HG03196 (cell line): Measurements from ENCODE around the gene ARHGEF38.
"Not testable (repeated sequence)": the region's sequence is repeated elsewhere in the genome, so short reads cannot be mapped to it uniquely, and the experiment has no call there.

Experiments
- ATAC-seq: cut with Tn5 transposase; IDR thresholded peaks from one replicate; pipeline ENCODE4 v1.9.1; 2021; ENCODE audit not compliant: unreplicated experiment

ARHGEF38 gene

DNA sequence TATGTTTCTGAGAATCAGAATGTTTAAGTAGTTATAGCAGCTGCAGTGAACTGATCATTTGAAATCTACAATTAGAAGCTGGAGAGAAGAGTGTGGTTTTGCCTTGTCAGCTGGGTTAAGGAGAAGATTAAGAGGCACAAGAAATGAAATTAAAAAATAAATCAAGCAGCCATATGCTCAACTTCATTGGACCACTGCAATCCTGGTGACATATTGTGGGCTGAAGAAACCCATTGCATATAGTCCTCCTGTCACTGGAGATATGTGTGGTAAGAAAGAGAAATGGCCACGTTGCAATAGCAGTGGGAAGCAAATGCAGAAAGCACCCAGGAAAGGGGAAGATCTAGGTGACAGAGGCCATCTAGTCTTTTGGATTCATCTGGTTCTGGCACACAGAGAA lies 93.0 kb downstream of the ARHGEF38 start:
- no peak for ATAC-seq

DNA sequence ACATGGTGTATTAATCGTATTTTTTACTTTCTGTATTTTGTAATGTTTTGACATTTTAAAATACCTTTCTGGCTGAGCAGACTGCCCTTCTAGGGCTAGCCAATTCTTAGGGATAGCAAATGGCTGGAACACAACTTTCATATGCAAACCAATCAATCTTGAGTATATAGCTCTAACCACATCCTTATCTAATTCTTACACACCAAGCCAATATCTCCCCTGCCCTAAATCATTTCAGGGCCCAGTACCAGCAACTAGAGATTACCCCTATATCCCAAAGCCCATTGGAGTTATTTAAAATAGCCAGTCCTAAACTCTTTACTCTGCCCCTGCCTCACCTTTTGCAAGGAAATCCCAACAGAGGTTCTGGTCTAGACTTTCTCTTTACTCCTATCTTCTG lies 97.8 kb downstream of the ARHGEF38 start:
- ATAC-seq: no peak

DNA sequence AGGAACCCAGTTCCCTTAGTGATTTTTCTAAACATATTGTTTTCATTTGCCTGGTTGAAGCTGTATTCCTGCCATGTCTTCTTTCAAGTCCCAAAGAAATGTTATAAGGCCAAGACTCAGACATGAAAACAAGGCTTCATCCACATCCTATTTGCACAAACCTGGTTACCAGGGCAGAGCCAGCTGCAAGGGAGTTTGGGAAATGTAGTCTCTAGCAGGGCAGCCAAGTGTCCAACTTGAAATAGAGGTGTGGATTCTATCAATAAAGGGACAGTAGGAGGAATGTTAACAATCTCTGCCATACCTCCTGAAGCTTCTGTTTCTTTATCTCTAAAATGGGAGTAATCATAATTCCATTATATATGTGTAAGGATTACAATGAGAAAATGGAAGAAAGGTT lies 99.5 kb downstream of the ARHGEF38 start:
- no peak for ATAC-seq

DNA sequence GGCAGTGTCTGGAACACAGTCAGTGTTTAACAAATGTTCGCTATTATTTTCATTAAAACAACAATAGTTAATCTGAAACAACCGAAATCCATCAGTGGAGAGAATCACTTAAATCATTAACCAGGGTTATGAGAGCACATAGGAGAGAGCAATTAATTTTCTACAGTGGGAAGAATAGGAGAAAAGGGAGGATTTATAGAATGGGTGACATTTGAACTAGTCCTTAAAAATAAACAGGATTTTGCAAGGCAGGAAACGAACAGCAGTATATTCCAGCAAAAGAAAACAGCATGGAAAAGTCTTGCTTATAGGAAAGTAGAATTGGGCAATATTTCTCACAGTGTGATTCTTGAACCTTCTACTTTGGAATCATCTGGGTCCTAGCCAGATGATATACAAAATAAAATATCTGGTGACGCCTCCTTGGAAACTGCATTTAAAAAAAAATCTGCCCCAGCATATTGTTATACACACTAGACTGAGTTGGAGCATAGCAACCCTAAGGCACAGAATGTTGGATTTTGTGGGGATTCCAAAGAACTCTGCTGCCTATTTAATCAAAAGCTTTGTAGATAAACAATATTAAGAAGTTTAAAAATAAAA lies 100.0 kb downstream of the ARHGEF38 start:
- ATAC-seq: no peak

DNA sequence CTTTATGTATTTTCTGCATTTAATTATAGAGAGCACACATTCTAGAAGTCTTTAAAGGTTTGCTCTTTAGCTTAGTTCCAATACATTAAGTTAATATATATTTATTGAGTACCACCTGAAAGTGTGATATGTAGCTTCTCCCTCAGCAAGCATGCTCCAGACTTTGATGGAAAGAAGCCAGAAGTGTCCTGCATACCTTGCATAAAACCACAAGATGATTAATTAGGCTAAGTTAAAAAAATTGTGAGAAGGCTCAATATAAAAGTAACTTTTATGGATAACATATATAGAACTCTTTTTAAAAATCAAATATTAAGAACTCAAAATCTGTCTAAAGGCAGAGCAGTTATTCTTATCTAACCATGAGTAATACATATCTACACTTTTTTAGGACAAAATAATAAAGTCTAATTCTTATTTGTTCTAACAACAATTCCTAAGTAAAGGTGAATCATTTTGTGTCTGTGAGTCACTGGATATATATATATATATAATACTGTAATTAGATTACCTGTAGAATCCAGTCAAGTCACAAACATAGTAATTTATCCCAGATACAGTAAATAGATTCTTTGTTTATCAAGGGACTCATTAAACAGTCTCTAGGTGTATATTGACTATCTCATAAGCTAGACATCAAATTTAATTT lies 104.8 kb downstream of the ARHGEF38 start:
- ATAC-seq: no peak

DNA sequence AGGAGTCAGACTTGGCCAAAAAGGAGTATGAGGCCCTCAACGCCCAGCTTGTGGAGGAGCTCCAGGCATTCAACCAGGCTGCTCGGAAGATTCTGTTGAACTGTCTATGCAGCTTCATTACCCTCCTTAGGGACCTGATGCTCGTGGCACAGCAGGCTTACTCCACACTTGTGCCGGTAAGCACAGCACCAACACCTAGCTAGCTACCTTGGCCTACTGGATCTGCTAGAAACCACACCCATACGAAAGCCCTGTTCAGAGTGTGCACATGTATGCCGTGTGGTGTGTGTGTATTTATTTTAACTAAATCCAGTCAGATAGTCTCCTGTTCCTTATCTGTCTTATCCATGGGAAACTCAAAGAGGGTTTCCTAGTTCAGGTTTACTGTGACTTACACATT lies 106.8 kb downstream of the ARHGEF38 start:
- ATAC-seq: no peak

DNA sequence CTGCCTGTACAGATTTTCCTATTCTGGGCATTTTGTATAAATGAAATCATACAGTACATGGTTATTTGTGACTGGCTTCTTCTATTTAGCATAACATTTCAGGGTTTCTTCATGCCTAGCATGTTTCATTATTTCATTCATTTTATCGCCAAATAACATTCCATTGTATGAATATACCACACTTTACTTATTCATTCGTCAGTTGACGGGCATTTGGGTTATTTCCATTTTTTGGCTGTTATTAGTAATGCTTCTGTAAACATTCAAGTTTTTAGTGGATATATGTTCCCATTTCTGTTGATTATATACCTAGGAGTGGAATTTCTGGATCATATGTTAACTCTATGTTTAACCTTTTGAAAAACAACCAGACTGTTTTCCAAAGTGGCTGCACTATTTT lies 108.6 kb downstream of the ARHGEF38 start:
- no peak for ATAC-seq

DNA sequence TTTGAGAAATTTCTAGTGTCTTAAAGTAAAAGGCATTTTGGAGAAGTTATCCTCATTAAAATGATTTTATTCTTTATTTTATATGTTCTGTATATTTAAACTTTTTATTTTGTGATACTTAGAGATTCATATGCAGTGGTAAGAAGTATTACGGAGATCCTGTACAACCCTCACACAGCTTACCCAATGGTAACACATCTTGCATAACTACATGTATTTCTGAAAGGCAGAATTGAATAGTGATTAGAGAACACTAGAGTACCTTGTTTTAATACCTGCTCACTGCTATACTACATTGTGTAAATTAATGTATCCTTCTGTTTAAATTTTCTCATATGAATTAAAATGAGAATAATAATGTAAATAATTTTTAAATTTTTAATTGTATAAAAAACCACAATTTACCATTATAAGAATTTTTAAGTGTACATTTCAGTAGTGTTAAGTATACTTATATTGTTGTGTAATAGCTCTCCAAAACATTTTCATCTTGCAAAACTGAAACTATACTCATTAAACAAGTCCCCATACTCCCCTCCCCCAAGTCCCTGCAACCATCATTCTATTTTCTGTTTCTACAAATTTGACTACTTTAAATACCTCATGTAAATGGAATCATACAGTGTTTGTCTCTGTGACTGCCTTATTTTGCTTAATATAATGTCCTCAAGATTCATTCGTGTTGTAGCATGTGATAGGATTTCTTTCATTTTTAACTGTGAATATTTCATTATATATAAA lies 110.7 kb downstream of the ARHGEF38 start:
- ATAC-seq: no peak

DNA sequence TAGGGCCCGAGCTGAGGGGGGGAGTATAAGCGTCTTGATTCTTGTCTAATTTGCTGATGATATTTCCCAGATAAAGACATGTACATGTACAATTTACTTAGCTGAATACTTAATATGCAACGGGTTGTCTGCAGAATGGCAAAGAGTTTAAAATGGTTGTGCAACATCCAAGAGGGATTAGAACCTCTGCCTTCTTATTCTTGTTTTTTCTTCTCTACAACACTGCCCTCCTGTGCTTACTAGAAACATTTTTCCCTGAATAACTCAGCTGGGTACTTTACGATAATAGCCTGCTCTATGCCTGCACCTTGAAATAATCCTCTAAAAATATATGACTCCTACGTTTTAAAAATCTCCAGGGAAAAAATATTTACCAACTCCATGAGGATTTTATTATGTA lies 114.3 kb downstream of the ARHGEF38 start:
- no peak for ATAC-seq

DNA sequence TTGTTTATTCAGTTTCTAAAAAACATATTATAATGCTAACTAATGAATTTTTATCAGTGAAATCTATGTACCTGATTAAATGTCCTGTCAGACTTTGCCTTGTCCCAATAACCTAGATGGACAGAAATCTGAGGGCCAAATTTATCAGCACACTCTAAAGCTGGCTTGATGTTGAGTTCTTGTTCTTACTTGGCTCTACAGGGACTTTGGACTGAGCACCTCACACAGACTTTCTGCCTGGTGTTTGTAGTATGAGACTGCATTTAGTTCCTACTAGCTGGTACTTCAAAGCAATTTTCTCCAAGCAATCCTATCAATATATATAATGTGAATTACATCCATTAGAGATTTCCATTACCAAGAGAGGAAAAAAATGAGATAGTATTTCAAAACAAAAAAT lies 118.3 kb downstream of the ARHGEF38 start:
- no peak for ATAC-seq

DNA sequence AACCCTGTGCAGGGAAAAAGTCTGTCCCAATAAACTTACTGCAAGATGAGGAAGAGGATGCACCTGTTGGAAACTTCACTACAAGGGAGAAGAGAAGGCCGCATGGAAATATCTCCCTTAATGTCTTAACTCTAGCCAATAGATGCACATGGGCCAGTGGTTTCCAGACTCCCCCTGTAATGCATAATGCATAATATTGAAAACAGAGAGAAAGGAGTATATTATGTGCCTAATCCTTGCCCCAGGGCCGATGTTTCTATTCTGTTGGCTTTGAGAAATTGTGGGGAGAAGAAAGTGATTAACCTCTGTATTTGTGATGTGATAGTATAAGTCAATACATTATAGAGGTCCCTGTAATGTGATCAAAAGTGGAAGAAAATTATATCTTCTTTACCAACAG lies 118.9 kb downstream of the ARHGEF38 start:
- no peak for ATAC-seq

DNA sequence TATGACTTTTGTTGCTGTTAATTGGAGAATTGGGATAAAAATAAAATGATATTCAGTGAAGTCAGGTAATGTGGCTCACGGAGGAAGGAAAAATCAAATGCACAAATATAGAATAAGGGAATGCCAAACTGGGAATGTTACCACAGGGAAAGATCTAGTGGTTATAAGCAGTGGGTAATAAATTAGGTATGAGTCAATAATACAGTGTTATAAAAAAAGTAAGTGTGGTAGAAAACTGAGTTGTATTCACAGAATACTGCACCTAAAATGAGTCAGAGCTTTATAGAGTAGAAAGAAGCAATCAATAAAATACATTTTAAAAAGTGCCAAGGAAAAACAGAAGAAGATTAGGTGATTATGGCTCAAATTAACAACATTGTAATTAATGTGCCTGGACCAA lies 121.6 kb downstream of the ARHGEF38 start:
- no peak for ATAC-seq

DNA sequence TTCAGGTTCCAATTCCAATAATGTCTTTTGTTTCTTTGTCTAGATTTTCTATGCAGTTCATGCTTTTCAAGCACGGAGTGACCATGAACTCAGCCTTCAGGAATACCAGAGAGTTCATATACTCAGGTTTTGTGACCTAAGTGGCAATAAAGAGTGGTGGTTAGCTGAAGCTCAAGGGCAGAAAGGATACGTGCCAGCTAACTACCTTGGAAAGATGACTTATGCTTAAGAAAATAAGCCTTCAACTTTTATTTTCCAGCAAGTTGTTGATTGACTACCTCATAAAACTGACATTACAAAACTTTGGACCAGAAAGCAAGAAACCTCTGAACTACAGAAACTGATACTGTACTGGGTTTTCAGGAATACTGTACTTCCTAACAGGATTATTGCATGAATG lies 125.3 kb downstream of the ARHGEF38 start:
- ATAC-seq: no peak

DNA sequence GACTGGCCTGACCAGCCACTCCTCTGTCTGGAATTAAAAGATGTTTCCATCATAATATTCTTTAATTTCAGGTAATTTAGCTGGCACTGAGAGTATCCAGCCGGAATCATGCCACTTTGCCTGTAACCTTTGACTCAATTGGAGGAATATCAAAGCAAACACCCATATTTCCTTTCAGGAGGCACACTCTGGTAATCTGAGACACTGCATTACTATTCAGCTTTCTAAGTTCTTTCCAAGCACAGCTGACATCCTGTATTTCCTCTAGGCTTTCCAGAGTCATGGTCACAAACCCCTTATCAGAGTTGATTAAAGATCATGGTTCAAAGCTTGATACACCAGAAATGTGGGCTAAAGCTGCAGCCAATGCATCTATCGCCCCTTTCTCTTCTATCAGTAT lies 126.8 kb downstream of the ARHGEF38 start:
- no peak for ATAC-seq

DNA sequence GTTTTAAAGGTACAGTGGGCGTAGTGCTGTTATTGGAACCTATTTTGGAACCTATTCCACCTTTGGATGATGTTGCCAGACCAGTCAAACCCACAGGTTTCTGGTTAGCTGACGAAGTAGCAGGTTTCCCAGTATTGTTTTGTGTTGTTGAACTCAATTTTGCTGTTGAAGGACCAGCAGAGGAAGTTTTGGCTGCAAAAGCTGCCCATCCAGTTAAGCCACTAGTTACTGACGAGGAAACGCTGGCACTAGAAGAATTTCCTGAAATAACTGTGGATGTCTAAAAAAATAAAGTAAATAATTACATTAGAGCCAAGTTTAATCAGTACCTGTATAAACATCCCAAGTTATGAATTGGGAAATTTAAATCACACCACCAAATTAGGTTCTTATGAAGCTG lies 130.6 kb downstream of the ARHGEF38 start:
- ATAC-seq: no peak

DNA sequence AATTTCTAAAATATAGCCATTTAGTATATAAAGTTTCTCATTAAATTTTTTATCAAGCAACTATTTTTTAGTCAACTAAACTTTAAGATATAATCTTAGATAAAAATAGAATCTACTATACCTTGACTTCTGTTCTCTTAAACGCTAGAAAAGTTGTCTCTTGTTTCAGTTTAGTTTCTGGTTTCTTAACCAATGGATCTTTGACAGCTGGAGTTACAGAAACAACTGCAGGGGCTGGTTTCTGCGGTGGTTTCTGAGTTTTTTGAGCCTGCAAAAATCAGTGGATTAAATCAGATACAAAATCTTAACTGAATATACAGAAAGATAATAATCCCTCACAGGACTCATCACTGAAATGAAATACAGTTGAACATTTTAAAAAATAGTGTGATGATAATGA lies 134.2 kb downstream of the ARHGEF38 start:
- ATAC-seq: no peak

DNA sequence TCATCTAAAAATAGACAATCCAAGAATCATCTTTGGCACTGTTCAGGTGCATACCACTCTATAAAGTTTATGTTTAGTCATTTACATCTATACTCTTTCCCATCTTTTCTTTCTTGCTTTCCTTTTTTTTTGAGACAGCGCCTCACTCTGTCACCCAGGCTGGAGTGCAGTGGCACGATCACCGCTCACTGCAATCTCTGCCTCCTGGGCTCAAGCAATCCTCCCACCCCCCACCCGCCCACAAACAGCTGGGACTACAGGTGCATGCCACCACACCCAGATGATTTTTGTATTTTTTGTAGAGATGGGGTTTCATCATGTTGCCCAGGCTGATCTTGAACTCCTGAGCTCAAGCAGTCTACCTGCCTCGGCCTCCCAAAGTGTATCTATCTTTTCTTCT lies 142.4 kb downstream of the ARHGEF38 start:
- ATAC-seq: not testable (repeated sequence)

DNA sequence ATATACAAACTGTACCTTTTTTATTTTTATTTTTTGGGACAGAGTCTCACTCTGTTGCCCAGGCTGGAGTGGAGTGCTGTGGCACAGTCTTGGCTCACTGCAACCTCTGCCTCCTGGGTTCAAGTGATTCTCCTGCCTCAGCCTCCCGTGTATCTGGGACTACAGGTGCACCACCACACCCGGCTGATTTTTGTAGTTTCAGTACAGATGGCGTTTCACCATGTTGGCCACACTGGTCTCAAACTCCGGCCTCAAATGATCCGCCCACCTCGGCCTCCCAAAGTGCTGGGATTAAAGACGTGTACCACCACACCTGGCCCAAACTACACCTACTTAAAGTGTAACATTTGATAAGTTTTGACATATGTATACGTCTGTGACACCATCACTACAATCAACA lies 143.4 kb downstream of the ARHGEF38 start:
- ATAC-seq: not testable (repeated sequence)

DNA sequence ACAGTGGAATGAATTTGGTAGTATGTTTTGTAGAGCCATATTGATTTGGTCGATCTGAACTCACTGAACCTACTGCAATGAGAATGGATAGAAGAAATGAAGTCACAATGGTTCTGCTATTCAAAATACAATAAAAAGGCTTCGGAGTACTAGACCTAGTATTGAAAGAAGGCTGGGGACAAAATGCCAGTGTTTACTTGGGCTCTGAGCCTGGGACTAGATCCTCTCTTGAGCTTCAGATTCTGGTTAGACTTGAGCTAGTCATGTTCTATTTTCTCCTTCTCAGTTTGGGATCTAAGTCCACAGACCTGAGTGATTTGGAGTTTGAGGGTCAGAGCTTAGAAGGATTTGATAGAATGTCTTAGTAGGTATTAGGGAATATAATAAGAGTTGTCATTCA lies 146.2 kb downstream of the ARHGEF38 start:
- ATAC-seq: no peak

DNA sequence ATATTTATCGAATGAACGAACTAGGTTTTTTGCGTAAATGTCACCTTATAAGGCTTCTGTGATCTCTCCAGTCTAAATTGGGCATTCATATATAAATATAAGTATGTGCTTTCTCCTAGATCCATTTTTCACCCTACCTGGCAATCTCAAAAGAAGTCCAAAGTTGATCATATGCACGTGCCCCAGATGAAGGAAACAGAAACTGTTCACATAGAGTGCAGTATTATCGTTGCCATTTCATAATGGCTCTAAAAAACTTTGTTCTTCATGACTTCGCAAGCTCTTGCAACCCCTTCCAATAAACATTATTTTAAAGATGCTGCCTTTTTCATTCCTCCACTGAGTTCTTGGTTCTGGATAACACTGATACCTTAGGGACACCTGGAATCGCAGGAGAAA lies 155.4 kb downstream of the ARHGEF38 start:
- no peak for ATAC-seq

DNA sequence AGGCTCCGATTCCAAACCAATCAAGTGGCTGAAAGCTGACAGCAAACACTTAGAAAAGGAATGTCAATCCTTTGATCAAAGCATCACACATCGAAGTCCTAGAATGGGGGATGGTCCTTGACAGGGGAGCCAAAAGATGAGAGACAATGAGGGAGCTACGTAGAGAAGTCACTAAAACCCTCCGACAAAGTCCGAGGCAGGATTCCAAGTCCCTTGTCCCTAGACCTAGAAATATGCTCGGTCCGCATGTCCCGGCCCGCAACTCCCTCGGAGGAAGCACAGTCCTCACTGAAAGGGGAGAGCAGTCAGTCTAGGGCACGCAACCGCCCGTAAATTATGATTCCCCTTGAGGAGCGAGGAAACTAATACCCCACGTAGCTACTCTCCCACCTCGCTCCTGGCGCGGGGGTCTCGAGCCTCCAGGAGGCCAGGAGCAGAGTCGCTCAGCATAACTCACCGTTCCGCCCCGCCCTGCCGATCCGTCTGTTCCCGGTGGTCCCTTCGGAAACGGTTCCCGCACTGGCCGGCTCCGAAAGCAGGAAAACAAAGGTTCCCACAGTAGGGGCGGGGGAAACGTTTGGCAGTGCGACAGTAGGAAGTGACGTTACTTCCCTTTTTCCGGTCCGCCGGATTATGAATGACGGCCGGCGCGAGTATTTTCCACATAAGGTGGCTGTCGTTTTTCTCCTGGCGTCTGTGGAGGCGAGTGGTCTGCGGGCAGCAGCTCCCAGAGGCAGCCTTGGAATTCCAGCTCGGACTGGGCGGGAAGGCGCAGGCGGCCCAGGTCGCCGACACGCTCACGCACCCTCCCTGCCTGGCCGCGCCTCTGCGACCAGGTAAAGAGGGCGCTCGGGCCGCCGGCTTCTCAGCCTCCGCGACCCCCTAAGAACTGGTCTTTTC lies 156.0 kb downstream of the ARHGEF38 start, which contains the start of the genes GSTCD and INTS12:
GSTCD (plus strand) TSS at position 604 of the 900 bp plus-strand sequence. CDS start 8,830 bp downstream, outside the sequence.
INTS12 (minus strand) TSS at position 509 of the 900 bp plus-strand sequence. CDS start 8,684 bp downstream, outside the sequence.
- peak; percentile 84 for ATAC-seq
